HG03432 (cell line): ENCODE measurements around the gene PODN.

Source experiments
- ATAC-seq: cut with Tn5 transposase; IDR thresholded peaks from one replicate; pipeline ENCODE4 v1.9.1; 2021; ENCODE audit warnings: mild to moderate bottlenecking, moderate library complexity; ENCODE audit not compliant: unreplicated experiment

PODN gene

GRCh38 chr1:53112861-53113260, 50.8 kb downstream of the PODN start:
- no peak for ATAC-seq

- ATAC-seq: no peak
These were observed 52.1 kb downstream of the PODN start for GRCh38 chr1:53114090-53114489.

GRCh38 chr1:53114581-53115400, 52.8 kb downstream of the PODN start:
- ATAC-seq: no peak

- no peak for ATAC-seq
These were observed 53.6 kb downstream of the PODN start for GRCh38 chr1:53115403-53116306.

GRCh38 chr1:53116307-53116810, 54.3 kb downstream of the PODN start:
- ATAC-seq: no peak

- no peak for ATAC-seq
These were observed 55.1 kb downstream of the PODN start for GRCh38 chr1:53116933-53117600.

GRCh38 chr1:53117836-53118235, 55.8 kb downstream of the PODN start:
- no peak for ATAC-seq

GRCh38 chr1:53120659-53121058, 58.6 kb downstream of the PODN start:
- ATAC-seq: no peak

- ATAC-seq: no peak
These were observed 59.5 kb downstream of the PODN start for GRCh38 chr1:53121319-53122172.

GRCh38 chr1:53122201-53122885, 60.3 kb downstream of the PODN start:
- no peak for ATAC-seq

GRCh38 chr1:53122961-53123413, 61.0 kb downstream of the PODN start:
- no peak for ATAC-seq

GRCh38 chr1:53123453-53124140, 61.6 kb downstream of the PODN start:
- no peak for ATAC-seq

- ATAC-seq: no peak
These were observed 63.1 kb downstream of the PODN start for GRCh38 chr1:53125122-53125521.

- ATAC-seq: no peak
These were observed 63.8 kb downstream of the PODN start for GRCh38 chr1:53125623-53126360.

GRCh38 chr1:53126495-53126894, 64.5 kb downstream of the PODN start:
- ATAC-seq: no peak

- ATAC-seq: no peak
These were observed 65.5 kb downstream of the PODN start for GRCh38 chr1:53127546-53127945.

- ATAC-seq: no peak
These were observed 66.4 kb downstream of the PODN start for GRCh38 chr1:53128401-53128800.

GRCh38 chr1:53129891-53130597, 68.0 kb downstream of the PODN start:
- ATAC-seq: no peak
